Measurements from ENCODE around the gene PRDM16. TPM values are rescaled to one million over a fixed set of nuclear protein-coding genes. Genes with fewer than 3 reads are reported as not detected.

The PRDM16 gene
- polyA plus RNA-seq, 1 of the 3 experiments (the other 2 are of a cell fraction): not detected

GRCh38 chr1:3428899-3429298 is 359.9 kb downstream of the PRDM16 start:
- no peaks in the 10 kb centered on the region for H3K9me2 ChIP-seq
- H3K27me3 ChIP-seq (ENCODE audit: insufficient read depth): no peaks in the 10 kb centered on the region; the same call in 1 of the 2 replicates
- no peaks in the 10 kb centered on the region for H3K79me2 ChIP-seq (ENCODE audit: insufficient read depth)
- no peak overlapping the region for H3K4me3 ChIP-seq (ENCODE audit: low read depth in 2 of 2, low read length in 1 of 2)
- 52% methylated on average over 5 of the region's 9 CpGs for WGBS (ENCODE audit: low lambda C conversion rate)
- no peak overlapping the region for H3K4me2 ChIP-seq
- no peaks in the 10 kb centered on the region for H4K20me1 ChIP-seq (ENCODE audit: insufficient read depth)
- ChIA-PET POLR2A (no interaction called here), CTCF (interaction anchor here (0.9 to 1.5 kb wide), 4 partner anchors 10 to 26 kb away, joined by 3 to 4 read pairs (median 3); no protein-coding TSS in a partner anchor)
- no peaks in the 10 kb centered on the region for H3F3A ChIP-seq (replicated peaks; ENCODE audit: insufficient read depth)
- no peak overlapping the region for H3K9ac ChIP-seq
- H2AFZ ChIP-seq (ENCODE audit: low read depth): no peak overlapping the region
- H3K9me3 ChIP-seq: no peaks in the 10 kb centered on the region
- H3K36me3 ChIP-seq (replicated peaks in 1 of 2; ENCODE audit: control insufficient read depth in 1 of 2, insufficient read depth in 2 of 2, low read length in 1 of 2): no peaks in the 10 kb centered on the region
- no peaks in the 10 kb centered on the region for H3K4me1 ChIP-seq (ENCODE audit: control insufficient read depth in 1 of 2, insufficient read depth in 2 of 2, low read depth in 1 of 2, low read length in 1 of 2)
- no peak for DNase-seq
- H3K27ac ChIP-seq (ENCODE audit: low read depth in 2 of 2, low read length in 1 of 2): no peak overlapping the region
- TF ChIP-seq TCF12 (IDR thresholded peaks at IDR 0.05): no peak
- TF ChIP-seq MXI1 (IDR thresholded peaks at IDR 0.05; ENCODE audit: low read depth, low read length): no peak
- TF ChIP-seq TAF1 (IDR thresholded peaks at IDR 0.05; ENCODE audit: borderline replicate concordance, low read depth, low read length): no peak
- TF ChIP-seq YY1 (IDR thresholded peaks at IDR 0.05; ENCODE audit: low read depth): no peak
- no peak for TF ChIP-seq EZH2phosphoT487 (IDR thresholded peaks at IDR 0.05; ENCODE audit: borderline replicate concordance, low read depth)
- TF ChIP-seq, protein P1, sequence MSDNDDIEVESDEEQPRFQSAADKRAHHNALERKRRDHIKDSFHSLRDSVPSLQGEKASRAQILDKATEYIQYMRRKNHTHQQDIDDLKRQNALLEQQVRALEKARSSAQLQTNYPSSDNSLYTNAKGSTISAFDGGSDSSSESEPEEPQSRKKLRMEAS (IDR thresholded peaks at IDR 0.05; ENCODE audit: low read depth): no peak
- no peak for TF ChIP-seq EP300 (IDR thresholded peaks at IDR 0.05; ENCODE audit: borderline replicate concordance in 1 of 2, low read depth in 1 of 2, low read length in 1 of 2)
- TF ChIP-seq USF2 (IDR thresholded peaks at IDR 0.05; ENCODE audit: borderline replicate concordance, low read depth, low read length): no peak
- TF ChIP-seq RCOR1 (IDR thresholded peaks at IDR 0.05; ENCODE audit: low read length): no peak
- TF ChIP-seq, protein P2, sequence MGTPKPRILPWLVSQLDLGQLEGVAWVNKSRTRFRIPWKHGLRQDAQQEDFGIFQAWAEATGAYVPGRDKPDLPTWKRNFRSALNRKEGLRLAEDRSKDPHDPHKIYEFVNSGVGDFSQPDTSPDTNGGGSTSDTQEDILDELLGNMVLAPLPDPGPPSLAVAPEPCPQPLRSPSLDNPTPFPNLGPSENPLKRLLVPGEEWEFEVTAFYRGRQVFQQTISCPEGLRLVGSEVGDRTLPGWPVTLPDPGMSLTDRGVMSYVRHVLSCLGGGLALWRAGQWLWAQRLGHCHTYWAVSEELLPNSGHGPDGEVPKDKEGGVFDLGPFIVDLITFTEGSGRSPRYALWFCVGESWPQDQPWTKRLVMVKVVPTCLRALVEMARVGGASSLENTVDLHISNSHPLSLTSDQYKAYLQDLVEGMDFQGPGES (IDR thresholded peaks at IDR 0.05; ENCODE audit: low read depth, low read length): no peak
- no peak for TF ChIP-seq GABPA (IDR thresholded peaks at IDR 0.05; ENCODE audit: low read depth)
- no peak for TF ChIP-seq FOSL2 (IDR thresholded peaks at IDR 0.05; ENCODE audit: borderline replicate concordance, low read depth)

GRCh38 chr1:3429320-3429719 is 360.3 kb downstream of the PRDM16 start:
- no peaks in the 10 kb centered on the region for H3F3A ChIP-seq (replicated peaks; ENCODE audit: insufficient read depth)
- no peak overlapping the region for H2AFZ ChIP-seq (ENCODE audit: low read depth)
- H3K9me2 ChIP-seq: no peaks in the 10 kb centered on the region
- H3K36me3 ChIP-seq (replicated peaks in 1 of 2; ENCODE audit: control insufficient read depth in 1 of 2, insufficient read depth in 2 of 2, low read length in 1 of 2): no peaks in the 10 kb centered on the region
- H3K27ac ChIP-seq (ENCODE audit: low read depth in 2 of 2, low read length in 1 of 2): no peak overlapping the region
- no peak overlapping the region for H3K9ac ChIP-seq
- no peak for DNase-seq
- H3K9me3 ChIP-seq: no peaks in the 10 kb centered on the region
- peaks cover 2% of the 10 kb centered on the region; the same call in 1 of the 2 replicates for H3K27me3 ChIP-seq (ENCODE audit: insufficient read depth)
- H3K4me2 ChIP-seq: no peak overlapping the region
- H3K79me2 ChIP-seq (ENCODE audit: insufficient read depth): no peaks in the 10 kb centered on the region
- CTCF ChIA-PET: interaction anchor here (0.9 to 1.5 kb wide), 4 partner anchors 10 to 42 kb away, joined by 3 to 4 read pairs (median 4); no protein-coding TSS in a partner anchor
- H3K4me3 ChIP-seq (ENCODE audit: low read depth in 2 of 2, low read length in 1 of 2): no peak overlapping the region
- no peaks in the 10 kb centered on the region for H4K20me1 ChIP-seq (ENCODE audit: insufficient read depth)
- POLR2A ChIA-PET: no interaction called here
- 21% methylated on average over 4 of the region's 13 CpGs for WGBS (ENCODE audit: low lambda C conversion rate)
- no peaks in the 10 kb centered on the region for H3K4me1 ChIP-seq (ENCODE audit: control insufficient read depth in 1 of 2, insufficient read depth in 2 of 2, low read depth in 1 of 2, low read length in 1 of 2)
- TF ChIP-seq EZH2phosphoT487 (IDR thresholded peaks at IDR 0.05; ENCODE audit: borderline replicate concordance, low read depth) (no peak), NFIC (IDR thresholded peaks at IDR 0.05; ENCODE audit: borderline replicate concordance) (no peak), RXRA (IDR thresholded peaks at IDR 0.05; ENCODE audit: borderline replicate concordance, low read depth) (no peak), GABPA (IDR thresholded peaks at IDR 0.05; ENCODE audit: low read depth) (no peak), ELF1 (IDR thresholded peaks at IDR 0.05) (no peak), YY1 (IDR thresholded peaks at IDR 0.05; ENCODE audit: low read depth) (no peak), CTCF (IDR thresholded peaks at IDR 0.05) (no peak), RFX5 (IDR thresholded peaks at IDR 0.05; ENCODE audit: low read length) (no peak), RAD21 (IDR thresholded peaks at IDR 0.05; ENCODE audit: low read length) (no peak), FOXM1 (IDR thresholded peaks at IDR 0.05; ENCODE audit: low read depth) (no peak), FOXJ3 (CRISPR knock-in tag; IDR thresholded peaks at IDR 0.05) (no peak), JUND (IDR thresholded peaks at IDR 0.05) (no peak), TEAD4 (IDR thresholded peaks at IDR 0.05; ENCODE audit: borderline replicate concordance, insufficient read depth) (no peak), GATA2 (CRISPR knock-in tag; IDR thresholded peaks at IDR 0.05) (no peak), SIN3A (IDR thresholded peaks at IDR 0.05; ENCODE audit: borderline replicate concordance, low read depth, low read length) (no peak), FOSL2 (IDR thresholded peaks at IDR 0.05; ENCODE audit: borderline replicate concordance, low read depth) (no peak), POLR2AphosphoS5 (IDR thresholded peaks at IDR 0.05; ENCODE audit: low read depth, low read length) (no peak)
- TF ChIP-seq, protein P1 (IDR thresholded peaks at IDR 0.05; ENCODE audit: low read depth): no peak

Measured in SK-N-SH (cell line).